D721Med (cell line): Measurements from ENCODE around the gene LAYN.

Source experiments
- DNase-seq: peaks from one replicate; pipeline ENCODE4 v3.0.0; 2011; ENCODE audit warnings: low spot score; ENCODE audit not compliant: insufficient read length
- FAIRE-seq: peaks from 2 replicates; lab custom pipeline; 2011; peaks lifted over from hg19 to GRCh38; lab: Jason Lieb, UNC
- CTCF ChIP-seq: IDR thresholded peaks from 2 replicates; pipeline ENCODE4 v1.5.1; 2012; ENCODE audit warnings: mild to moderate bottlenecking, control low read depth; ENCODE audit not compliant: insufficient read depth; ENCODE audit errors: missing control alignments

The LAYN gene

GRCh38 chr11:111559800-111560464, 19.4 kb downstream of the LAYN start:
- TF ChIP-seq CTCF: no peak
- FAIRE-seq: no peak
- DNase-seq: no peak

DNA sequence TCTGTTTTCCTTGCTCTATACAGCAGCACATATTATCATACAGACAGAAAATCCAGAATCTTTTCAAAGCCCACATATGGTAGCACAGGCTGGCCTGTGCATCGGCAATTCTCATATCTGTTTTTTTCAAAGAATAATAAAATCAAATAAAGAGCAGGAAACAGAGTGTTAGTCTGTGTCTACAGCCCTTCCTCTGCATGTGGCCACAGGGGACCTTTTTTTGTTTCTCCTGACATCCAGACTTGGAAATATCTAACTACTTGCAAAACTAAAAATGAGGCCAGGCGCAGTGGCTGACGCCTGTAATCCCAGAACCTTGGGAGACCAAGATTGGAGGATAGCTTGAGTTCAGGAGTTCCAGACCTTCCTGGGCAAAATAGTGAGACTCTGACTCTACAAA, 20.3 kb downstream of the LAYN start:
- FAIRE-seq (no peak), DNase-seq (no peak)
- no peak for TF ChIP-seq CTCF

- TF ChIP-seq CTCF: no peak
- no peak for FAIRE-seq
- no peak for DNase-seq
These were observed 20.8 kb downstream of the LAYN start for GRCh38 chr11:111561306-111561705.

GRCh38 chr11:111561791-111562325, 21.3 kb downstream of the LAYN start:
- DNase-seq: no peak
- TF ChIP-seq CTCF: no peak
- FAIRE-seq: no peak

DNA sequence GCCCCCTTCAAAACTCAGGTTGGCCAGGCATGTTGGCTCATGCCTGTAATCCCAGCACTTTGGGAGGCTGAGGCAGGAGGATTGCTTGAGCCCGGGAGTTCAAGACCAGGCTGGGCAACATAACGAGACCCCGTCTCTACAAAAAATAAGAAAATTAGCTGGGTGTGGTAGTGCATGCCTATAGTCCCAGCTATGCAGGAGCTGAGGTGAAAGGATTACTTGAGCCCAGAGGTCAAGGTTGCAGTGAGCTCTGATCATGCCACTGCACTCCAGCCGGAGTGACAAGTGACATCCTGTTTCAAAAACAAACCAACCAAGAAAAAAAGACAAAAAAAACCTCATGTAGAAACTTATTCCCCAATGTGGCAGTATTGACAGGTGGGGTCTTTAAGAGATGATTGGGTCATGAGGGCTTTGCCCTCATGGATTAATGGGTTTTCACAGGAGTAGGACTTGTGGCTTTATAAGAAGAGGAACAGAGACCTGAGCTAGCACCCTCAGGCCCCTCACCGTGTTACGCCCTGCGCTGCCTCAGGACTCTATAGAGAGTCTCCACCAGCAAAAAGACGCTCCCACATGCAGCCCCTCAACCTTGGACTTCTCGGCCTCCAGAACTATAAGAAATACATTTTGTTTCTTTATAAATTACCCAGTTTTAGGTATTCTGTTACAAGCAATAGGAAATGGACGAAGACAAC, 22.3 kb downstream of the LAYN start:
- TF ChIP-seq CTCF: no peak
- DNase-seq (no peak), FAIRE-seq (no peak)

DNA sequence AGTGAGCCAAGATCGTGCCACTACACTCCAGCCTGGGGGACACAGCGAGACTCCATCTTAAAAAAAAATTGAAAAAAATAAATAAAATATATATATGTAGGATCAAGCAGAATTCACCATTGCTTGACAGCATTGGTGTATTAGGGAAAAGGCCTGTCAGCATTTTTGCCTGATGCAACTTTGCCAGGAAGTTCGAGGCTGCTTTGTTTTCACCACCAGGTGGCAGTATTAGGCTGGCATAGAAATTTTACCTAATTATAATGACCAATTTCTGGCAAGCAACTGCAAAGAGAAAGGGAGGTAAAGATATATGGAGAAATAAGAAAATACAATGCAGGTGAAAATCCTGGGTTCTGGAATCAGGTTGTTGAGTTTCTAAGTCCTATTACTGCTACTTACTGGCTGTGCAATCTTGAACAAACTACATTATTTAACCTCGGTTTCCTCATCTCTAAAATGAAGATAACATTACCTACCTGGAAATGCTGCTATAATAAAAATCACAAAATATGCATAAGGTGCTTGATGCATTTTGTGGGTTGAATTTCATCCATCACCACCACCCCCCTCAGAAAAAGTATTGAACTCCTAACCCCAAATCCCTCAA, 24.7 kb downstream of the LAYN start:
- DNase-seq: peak; percentile 41
- FAIRE-seq: peak; percentile 29
- peak; percentile 83 for TF ChIP-seq CTCF
